Ovary (tissue), 3 donors: ENCODE results near the gene PVALB.

Experiments
- CTCF ChIP-seq, 3 donors: fragments of 450-650 bp in 2 of 3; fragments of 200-600 bp in 1 of 3; IDR thresholded peaks; one replicate each; pipeline versions ENCODE4 v1.5.1 to v1.8.0; 2016 to 2022; ENCODE audit warnings: antibody characterized with exemption in 3 of 3, mild to moderate bottlenecking in 1 of 3
- EP300 ChIP-seq: sonication (generic); formaldehyde crosslinking; IDR thresholded peaks from one replicate; pipeline ENCODE4 v1.6.1; 2017; ENCODE audit warnings: antibody characterized with exemption
- donor health status: DM: no; HTN: no; CAD: no.

- no peak for TF ChIP-seq CTCF (IDR thresholded peaks at IDR 0.05)
- no peak for TF ChIP-seq EP300
Measured at GRCh38 chr22:36822581-36822980, 5.7 kb upstream of the PVALB start.
